Stimulated activated CD4-positive, alpha-beta T cell treated with anti-CD3 and anti-CD28 coated beads, Interleukin-1b, Interleukin-23, amount 100 ng/mL, for 48 hours (primary cell): Measurements from ENCODE around the gene NDOR1.
"Not testable (repeated sequence)": the region's sequence is repeated elsewhere in the genome, so short reads cannot be mapped to it uniquely, and the experiment has no call there.

Source experiments
- DNase-seq: peaks from one replicate; pipeline ENCODE4 v3.0.0-alpha.2; 2020

NDOR1 gene

DNA sequence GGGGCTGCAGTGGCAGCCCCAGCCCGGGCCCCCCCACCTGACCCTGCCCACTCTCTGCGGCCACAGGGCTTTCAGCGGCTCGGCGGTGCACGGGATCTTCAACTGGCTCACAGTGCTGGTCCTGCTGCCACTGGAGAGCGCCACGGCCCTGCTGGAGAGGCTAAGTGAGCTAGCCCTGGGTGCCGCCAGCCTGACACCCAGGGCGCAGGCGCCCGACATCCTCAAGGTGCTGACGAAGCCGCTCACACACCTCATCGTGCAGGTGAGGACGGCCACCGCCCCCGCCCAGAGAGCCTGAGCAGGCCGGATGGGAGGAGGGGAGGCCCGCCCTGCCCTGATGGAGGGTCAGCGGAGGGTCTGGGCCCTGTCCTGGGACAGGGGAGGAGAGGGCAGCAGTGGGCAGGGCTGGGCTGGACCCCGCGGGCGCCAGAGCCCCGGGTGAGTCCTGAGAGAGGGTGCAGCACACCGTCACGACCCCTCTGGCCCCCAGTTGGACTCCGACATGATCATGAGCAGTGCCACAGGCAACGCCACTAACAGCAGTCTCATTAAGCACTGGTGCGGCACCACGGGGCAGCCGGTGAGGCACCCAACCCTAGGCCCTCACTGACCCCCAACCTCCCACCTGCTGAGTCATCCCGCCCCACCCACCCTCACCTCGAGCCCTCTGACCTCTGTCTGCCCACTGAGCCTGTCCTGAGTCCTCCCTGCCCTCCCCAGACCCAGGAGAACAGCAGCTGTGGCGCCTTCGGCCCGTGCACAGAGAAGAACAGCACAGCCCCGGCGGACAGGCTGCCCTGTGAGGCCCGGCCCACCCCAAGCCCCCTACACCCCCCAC, 27.9 kb downstream of the NDOR1 start:
- no peak for DNase-seq

GRCh38 chr9:137234055-137234697, 28.7 kb downstream of the NDOR1 start:
- DNase-seq: no peak

DNA sequence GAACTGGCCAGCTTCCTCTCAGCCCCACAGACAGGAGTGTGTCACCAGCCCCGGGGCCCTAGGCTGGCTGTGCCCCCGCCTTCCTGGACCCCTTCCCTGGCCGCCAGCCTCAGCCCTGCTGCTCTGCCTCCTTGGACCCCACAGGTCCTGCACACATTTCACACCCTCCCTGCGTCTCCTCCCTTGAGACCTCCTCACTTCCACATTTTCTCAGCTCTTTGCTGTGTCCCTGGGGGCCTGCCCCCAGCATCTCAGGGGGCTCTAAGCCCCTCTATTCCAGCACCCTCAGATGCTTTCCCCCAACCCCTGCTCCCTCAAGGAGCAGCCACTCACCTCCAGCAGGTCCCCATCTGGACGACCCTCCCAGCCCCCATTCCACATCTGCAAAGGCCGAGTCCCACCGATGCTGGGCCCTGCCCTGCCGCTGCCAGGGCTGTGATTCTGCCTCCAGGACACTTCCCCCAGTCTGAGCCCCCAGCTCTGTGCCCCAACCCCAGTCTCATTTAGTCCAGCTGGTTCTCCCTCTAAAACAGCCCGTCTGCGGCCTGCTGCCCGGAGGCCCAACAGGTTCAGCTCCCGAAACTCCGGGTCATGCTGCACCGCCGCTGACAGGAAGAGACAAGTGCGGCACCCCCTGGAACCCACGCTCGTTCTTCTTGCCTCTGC, 29.4 kb downstream of the NDOR1 start:
- DNase-seq: no peak

DNA sequence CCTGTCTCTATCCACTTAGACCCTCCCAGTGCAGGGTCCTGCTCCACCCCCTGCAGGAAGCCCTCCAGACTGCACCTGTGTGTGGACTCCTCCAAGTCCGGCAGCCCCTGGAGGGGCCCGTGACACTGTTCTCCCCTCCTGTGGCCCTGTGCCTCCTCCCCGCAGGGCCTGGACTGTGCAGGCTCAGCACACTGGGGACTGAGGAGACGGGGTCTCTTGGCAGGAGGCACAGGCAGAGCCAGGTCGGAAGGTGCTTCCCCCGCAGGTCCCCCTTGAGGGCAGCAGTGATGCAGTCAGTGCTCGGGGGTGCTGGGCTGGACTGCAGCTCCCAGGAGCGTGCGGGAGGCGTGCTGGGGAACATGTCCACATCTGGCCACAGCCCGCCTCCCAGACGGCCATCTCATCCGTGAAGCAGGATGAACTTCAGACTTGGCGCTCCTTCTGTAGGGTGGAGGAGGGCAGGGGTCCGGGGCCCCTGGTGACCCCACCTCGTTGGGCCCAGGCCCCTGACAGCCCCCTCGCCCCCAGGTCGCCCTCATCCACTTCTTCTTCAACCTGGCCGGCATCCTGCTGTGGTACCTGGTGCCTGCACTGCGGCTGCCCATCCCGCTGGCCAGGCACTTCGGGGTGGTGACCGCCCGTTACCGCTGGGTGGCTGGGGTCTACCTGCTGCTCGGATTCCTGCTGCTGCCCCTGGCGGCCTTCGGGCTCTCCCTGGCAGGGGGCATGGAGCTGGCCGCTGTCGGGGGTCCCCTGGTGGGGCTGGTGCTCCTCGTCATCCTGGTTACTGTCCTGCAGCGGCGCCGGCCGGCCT, 30.1 kb downstream of the NDOR1 start:
- no peak for DNase-seq

DNA sequence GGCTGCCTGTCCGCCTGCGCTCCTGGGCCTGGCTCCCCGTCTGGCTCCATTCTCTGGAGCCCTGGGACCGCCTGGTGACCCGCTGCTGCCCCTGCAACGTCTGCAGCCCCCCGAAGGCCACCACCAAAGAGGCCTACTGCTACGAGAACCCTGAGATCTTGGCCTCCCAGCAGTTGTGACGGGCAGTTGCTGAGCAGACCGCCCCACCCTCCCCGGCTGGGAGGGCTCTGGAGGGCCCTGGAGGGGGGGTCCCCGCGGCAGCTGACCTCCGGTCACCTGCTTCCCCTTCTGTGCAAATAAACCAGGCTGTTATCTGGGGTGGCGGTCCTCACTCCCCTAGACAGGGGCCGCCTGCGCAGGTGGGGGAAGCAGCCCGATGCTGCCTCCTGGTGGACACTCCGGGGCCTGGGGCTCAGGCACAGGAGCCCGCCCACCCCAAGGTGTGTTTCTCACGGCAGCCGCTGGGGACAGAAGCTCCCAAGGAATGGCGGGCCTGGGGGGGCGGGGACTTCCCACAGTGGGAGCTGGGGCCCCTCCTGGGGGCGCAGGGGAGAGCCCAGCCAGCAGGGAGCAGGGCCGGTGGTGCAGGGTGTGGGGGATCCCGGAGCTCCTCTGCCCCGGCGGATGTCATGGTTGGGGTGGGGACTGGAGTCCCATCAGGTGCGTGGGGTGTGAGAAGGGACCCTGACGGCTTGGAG, 30.9 kb downstream of the NDOR1 start:
- peak; percentile 89 for DNase-seq

- no peak for DNase-seq
Observed at GRCh38 chr9:137236936-137237421, 31.5 kb downstream of the NDOR1 start.

- DNase-seq: no peak
Observed at GRCh38 chr9:137237759-137238726, 32.5 kb downstream of the NDOR1 start.

- DNase-seq: not testable (repeated sequence)
Observed at GRCh38 chr9:137239541-137240200, 34.2 kb downstream of the NDOR1 start.

- peak; percentile 62 for DNase-seq
Observed at GRCh38 chr9:137240318-137240840, 34.9 kb downstream of the NDOR1 start.

- peak; percentile 99 for DNase-seq
Observed at GRCh38 chr9:137240841-137241489, 35.5 kb downstream of the NDOR1 start, which contains the start of gene TUBB4B. Gene TUBB4B (plus strand): TSS chr9:137241287. CDS start chr9:137241361, 74 bp downstream.

DNA sequence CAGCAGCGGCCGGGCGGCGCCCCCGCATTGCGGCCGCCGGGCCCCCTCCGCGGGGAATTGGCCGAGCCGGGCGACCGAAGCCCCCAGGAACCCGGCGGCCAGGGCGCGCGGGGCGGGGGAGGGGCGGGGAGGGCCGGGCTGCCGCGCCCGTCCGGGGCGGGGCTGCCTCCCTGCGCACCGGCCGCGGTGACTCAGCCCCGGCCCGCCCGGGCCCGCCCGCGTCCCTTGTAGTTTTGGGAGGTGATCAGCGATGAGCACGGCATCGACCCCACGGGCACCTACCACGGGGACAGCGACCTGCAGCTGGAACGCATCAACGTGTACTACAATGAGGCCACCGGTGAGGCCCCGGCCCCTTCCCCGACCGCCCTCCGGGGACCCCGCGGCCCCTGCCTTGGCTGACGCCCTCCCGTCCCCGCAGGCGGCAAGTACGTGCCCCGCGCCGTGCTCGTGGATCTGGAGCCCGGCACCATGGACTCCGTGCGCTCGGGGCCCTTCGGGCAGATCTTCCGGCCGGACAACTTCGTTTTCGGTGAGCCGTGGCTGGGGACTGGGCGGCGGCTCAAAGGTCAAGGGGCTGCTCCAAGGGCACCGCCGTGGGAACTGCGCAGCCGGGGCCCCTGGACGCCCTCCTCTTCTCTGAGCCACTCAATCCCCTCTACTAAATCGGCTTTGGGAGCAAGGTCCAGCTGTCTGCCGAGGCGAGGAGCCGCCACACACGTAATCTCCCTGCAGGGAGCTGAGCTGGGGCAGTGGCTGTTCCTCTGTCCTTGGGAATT, 36.2 kb downstream of the NDOR1 start:
- DNase-seq: peak; percentile 62

- DNase-seq: no peak
Observed at GRCh38 chr9:137242269-137243203, 37.0 kb downstream of the NDOR1 start.

DNA sequence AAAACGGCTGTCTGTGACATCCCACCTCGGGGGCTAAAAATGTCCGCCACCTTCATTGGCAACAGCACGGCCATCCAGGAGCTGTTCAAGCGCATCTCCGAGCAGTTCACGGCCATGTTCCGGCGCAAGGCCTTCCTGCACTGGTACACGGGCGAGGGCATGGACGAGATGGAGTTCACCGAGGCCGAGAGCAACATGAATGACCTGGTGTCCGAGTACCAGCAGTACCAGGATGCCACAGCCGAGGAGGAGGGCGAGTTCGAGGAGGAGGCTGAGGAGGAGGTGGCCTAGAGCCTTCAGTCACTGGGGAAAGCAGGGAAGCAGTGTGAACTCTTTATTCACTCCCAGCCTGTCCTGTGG, 37.7 kb downstream of the NDOR1 start:
- DNase-seq: not testable (repeated sequence)

GRCh38 chr9:137243626-137244485, 38.4 kb downstream of the NDOR1 start:
- DNase-seq: no peak

- no peak for DNase-seq
Observed at GRCh38 chr9:137244486-137245449, 39.3 kb downstream of the NDOR1 start.
